Measurements from ENCODE around the gene ATXN1.
A peak's percentile ranks its signal among the peaks of the same experiment; 100 is the strongest.

The ATXN1 gene

DNA sequence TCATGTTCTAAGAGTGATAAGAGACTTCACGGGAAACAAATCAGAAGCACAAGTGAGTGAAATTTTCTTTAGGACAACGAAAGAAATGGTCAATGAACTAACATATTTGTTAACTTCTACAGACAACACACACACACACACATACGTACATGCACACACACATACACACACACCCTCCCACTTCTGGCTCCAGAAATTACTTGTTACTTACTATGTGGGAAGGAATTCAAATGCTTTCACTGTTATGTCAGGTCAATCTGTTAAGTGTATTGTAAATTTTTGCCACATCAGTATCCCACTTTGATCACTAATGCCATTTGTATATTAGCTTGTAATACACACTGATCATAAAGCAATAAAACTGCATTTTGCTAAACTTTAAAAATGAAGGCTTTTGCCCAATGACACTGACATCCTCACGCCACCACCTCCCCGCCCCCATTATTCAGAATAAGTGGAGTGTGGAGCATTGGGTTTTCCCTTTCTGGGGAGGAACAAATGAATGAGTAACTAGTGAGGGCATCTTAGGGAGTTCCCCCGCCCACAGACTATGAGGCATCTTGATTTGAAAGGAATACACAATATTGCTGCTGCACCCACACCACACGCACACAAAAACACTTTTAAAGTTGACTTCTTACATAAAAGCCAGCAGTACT, 76.2 kb downstream of the ATXN1 start:
- H3K4me1 ChIP-seq (ENCODE audit: control insufficient read depth, insufficient read depth, low read length), result peaks cover 44% of the 10 kb centered on the region
- no peaks in the 10 kb centered on the region; a peak in 1 of 3 replicates for H3K36me3 ChIP-seq (ENCODE audit: control insufficient read depth in 2 of 2, insufficient read depth in 1 of 2, low read length in 2 of 2)
- TF ChIP-seq ZNF132 (tag by site-specific recombination; IDR thresholded peaks at IDR 0.05; ENCODE audit: borderline replicate concordance) (no peak), ZNF146 (tag by site-specific recombination; IDR thresholded peaks at IDR 0.05) (no peak), ZBTB48 (tag by site-specific recombination; IDR thresholded peaks at IDR 0.05) (no peak), ZNF626 (tag by site-specific recombination; IDR thresholded peaks at IDR 0.05) (no peak), ZNF433 (tag by site-specific recombination; IDR thresholded peaks at IDR 0.05; ENCODE audit: low read depth) (no peak), ZNF529 (tag by site-specific recombination; IDR thresholded peaks at IDR 0.05; ENCODE audit: insufficient replicate concordance) (no peak), ZNF777 (tag by site-specific recombination; IDR thresholded peaks at IDR 0.05; ENCODE audit: borderline replicate concordance) (no peak), ZBTB7A (tag by site-specific recombination; IDR thresholded peaks at IDR 0.05; ENCODE audit: low read depth) (no peak), ZNF112 (tag by site-specific recombination; IDR thresholded peaks at IDR 0.05) (no peak), ZNF155 (tag by site-specific recombination; IDR thresholded peaks at IDR 0.05) (no peak), ZNF24 (tag by site-specific recombination; IDR thresholded peaks at IDR 0.05) (peak; percentile 63; the same call in 1 of the 2 replicates), ZNF2 (tag by site-specific recombination; IDR thresholded peaks at IDR 0.05) (no peak), ZSCAN16 (tag by site-specific recombination; IDR thresholded peaks at IDR 0.05) (no peak), ZNF555 (tag by site-specific recombination; conservative IDR thresholded peaks at IDR 0.05) (no peak), MYNN (tag by site-specific recombination; IDR thresholded peaks at IDR 0.05; ENCODE audit: borderline replicate concordance) (no peak), KLF7 (tag by site-specific recombination; IDR thresholded peaks at IDR 0.05; ENCODE audit: borderline replicate concordance) (no peak), EGR2 (tag by site-specific recombination; IDR thresholded peaks at IDR 0.05; ENCODE audit: low read depth) (peak; percentile 69), ZNF202 (tag by site-specific recombination; IDR thresholded peaks at IDR 0.05; ENCODE audit: borderline replicate concordance) (no peak), ZFHX2 (tag by site-specific recombination; conservative IDR thresholded peaks at IDR 0.05) (peak; percentile 80), ZNF37A (tag by site-specific recombination; IDR thresholded peaks at IDR 0.05) (no peak)
- TF ChIP-seq, protein P1, sequence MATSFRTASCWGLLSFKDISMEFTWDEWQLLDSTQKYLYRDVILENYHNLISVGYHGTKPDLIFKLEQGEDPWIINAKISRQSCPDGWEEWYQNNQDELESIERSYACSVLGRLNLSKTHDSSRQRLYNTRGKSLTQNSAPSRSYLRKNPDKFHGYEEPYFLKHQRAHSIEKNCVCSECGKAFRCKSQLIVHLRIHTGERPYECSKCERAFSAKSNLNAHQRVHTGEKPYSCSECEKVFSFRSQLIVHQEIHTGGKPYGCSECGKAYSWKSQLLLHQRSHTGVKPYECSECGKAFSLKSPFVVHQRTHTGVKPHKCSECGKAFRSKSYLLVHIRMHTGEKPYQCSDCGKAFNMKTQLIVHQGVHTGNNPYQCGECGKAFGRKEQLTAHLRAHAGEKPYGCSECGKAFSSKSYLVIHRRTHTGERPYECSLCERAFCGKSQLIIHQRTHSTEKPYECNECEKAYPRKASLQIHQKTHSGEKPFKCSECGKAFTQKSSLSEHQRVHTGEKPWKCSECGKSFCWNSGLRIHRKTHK (tag by site-specific recombination; IDR thresholded peaks at IDR 0.05), result no peak
- TF ChIP-seq, protein P2, sequence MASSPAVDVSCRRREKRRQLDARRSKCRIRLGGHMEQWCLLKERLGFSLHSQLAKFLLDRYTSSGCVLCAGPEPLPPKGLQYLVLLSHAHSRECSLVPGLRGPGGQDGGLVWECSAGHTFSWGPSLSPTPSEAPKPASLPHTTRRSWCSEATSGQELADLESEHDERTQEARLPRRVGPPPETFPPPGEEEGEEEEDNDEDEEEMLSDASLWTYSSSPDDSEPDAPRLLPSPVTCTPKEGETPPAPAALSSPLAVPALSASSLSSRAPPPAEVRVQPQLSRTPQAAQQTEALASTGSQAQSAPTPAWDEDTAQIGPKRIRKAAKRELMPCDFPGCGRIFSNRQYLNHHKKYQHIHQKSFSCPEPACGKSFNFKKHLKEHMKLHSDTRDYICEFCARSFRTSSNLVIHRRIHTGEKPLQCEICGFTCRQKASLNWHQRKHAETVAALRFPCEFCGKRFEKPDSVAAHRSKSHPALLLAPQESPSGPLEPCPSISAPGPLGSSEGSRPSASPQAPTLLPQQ (tag by site-specific recombination; IDR thresholded peaks at IDR 0.05), result no peak
- TF ChIP-seq, protein P3, sequence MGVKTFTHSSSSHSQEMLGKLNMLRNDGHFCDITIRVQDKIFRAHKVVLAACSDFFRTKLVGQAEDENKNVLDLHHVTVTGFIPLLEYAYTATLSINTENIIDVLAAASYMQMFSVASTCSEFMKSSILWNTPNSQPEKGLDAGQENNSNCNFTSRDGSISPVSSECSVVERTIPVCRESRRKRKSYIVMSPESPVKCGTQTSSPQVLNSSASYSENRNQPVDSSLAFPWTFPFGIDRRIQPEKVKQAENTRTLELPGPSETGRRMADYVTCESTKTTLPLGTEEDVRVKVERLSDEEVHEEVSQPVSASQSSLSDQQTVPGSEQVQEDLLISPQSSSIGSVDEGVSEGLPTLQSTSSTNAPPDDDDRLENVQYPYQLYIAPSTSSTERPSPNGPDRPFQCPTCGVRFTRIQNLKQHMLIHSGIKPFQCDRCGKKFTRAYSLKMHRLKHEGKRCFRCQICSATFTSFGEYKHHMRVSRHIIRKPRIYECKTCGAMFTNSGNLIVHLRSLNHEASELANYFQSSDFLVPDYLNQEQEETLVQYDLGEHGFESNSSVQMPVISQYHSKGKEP (tag by site-specific recombination; IDR thresholded peaks at IDR 0.05), result no peak
- TF ChIP-seq, protein P4, sequence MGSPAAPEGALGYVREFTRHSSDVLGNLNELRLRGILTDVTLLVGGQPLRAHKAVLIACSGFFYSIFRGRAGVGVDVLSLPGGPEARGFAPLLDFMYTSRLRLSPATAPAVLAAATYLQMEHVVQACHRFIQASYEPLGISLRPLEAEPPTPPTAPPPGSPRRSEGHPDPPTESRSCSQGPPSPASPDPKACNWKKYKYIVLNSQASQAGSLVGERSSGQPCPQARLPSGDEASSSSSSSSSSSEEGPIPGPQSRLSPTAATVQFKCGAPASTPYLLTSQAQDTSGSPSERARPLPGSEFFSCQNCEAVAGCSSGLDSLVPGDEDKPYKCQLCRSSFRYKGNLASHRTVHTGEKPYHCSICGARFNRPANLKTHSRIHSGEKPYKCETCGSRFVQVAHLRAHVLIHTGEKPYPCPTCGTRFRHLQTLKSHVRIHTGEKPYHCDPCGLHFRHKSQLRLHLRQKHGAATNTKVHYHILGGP (tag by site-specific recombination; IDR thresholded peaks at IDR 0.05), result no peak
- TF ChIP-seq, protein P5, sequence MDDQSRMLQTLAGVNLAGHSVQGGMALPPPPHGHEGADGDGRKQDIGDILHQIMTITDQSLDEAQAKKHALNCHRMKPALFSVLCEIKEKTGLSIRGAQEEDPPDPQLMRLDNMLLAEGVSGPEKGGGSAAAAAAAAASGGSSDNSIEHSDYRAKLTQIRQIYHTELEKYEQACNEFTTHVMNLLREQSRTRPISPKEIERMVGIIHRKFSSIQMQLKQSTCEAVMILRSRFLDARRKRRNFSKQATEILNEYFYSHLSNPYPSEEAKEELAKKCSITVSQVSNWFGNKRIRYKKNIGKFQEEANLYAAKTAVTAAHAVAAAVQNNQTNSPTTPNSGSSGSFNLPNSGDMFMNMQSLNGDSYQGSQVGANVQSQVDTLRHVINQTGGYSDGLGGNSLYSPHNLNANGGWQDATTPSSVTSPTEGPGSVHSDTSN (CRISPR knock-in tag; IDR thresholded peaks at IDR 0.05), result no peak
- TF ChIP-seq, protein P6, sequence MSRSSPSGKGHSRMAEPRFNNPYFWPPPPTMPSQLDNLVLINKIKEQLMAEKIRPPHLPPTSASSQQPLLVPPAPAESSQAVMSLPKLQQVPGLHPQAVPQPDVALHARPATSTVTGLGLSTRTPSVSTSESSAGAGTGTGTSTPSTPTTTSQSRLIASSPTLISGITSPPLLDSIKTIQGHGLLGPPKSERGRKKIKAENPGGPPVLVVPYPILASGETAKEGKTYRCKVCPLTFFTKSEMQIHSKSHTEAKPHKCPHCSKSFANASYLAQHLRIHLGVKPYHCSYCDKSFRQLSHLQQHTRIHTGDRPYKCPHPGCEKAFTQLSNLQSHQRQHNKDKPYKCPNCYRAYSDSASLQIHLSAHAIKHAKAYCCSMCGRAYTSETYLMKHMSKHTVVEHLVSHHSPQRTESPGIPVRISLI (tag by site-specific recombination; IDR thresholded peaks at IDR 0.05), result no peak
- TF ChIP-seq, protein P7, sequence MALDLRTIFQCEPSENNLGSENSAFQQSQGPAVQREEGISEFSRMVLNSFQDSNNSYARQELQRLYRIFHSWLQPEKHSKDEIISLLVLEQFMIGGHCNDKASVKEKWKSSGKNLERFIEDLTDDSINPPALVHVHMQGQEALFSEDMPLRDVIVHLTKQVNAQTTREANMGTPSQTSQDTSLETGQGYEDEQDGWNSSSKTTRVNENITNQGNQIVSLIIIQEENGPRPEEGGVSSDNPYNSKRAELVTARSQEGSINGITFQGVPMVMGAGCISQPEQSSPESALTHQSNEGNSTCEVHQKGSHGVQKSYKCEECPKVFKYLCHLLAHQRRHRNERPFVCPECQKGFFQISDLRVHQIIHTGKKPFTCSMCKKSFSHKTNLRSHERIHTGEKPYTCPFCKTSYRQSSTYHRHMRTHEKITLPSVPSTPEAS (tag by site-specific recombination; IDR thresholded peaks at IDR 0.05), result peak; percentile 75
- CTCF ChIA-PET, result no interaction called here
- H3K27ac ChIP-seq (ENCODE audit: extremely low read depth, low read depth, low read length), result no peak overlapping the region
- no peak overlapping the region for H3K4me3 ChIP-seq (ENCODE audit: low read depth, low read length)
- no peaks in the 10 kb centered on the region for H3K9me3 ChIP-seq (ENCODE audit: control insufficient read depth, insufficient read depth, low read depth, low read length)
- POLR2A ChIA-PET, result no interaction called here
